Pancreas (tissue), 10 donors: ENCODE measurements around the gene NFIX. TPM values are rescaled to one million over a fixed set of nuclear protein-coding genes. Genes with fewer than 3 reads are reported as not detected.
A peak's percentile ranks its signal among the peaks of the same experiment; 100 is the strongest.

Experiments
- ATAC-seq, 4 donors: fragments of 200-7000 bp; cut with Tn5 transposase; one replicate each; pipeline versions ENCODE4 v1.8.0 to v1.9.1; 2020; ENCODE audit warnings: mild to moderate bottlenecking in 4 of 4, moderate library complexity in 4 of 4
- DNase-seq, 6 donors: peaks; one replicate each; pipeline ENCODE4 v3.0.0-alpha.2; 2020
- FAIRE-seq: peaks from 2 replicates; lab custom pipeline; 2012; peaks lifted over from hg19 to GRCh38; lab: Jason Lieb, UNC
- H3K27ac ChIP-seq, 4 donors: fragments of 200-600 bp; sonication (generic); 1 replicate in 3 of 4; 2 replicates in 1 of 4; pipeline versions ENCODE4 v1.5.0 to v1.8.0; 2020
- H3K27me3 ChIP-seq, 4 donors: fragments of 200-600 bp; one replicate each; pipeline ENCODE4 v1.8.0; 2021
- H3K36me3 ChIP-seq, 3 donors: fragments of 200-600 bp; sonication (generic) in 1 of 3; one replicate each; pipeline versions ENCODE4 v1.5.0 to v1.8.0; 2020 to 2021
- H3K4me1 ChIP-seq, 3 donors: fragments of 200-600 bp; one replicate each; pipeline ENCODE4 v1.8.0; 2021
- H3K4me3 ChIP-seq, 4 donors: fragments of 200-600 bp; sonication (generic) in 2 of 4; one replicate each; pipeline versions ENCODE4 v1.5.0 to v1.8.0; 2020 to 2021
- H3K9me3 ChIP-seq, 4 donors: fragments of 200-600 bp; one replicate each; pipeline ENCODE4 v1.8.0; 2021
- CTCF ChIP-seq, 4 donors: fragments of 200-600 bp; sonication (generic) in 3 of 4; IDR thresholded peaks; one replicate each; pipeline versions ENCODE4 v1.5.0 to v1.8.0; 2021; ENCODE audit warnings: antibody characterized with exemption in 4 of 4
- WGBS, 2 donors: extraction: QIAGEN DNeasy Blood & Tissue Kit; methylation state at CpG; one replicate each; pipeline ENCODE4 v1.1.7; 2013; 5-methylcytosine and 5-hydroxymethylcytosine counted together
- intact Hi-C, 3 donors: fragments of 100-400 bp; cut with DNase I; formaldehyde crosslinking; loops; one replicate each; pipeline versions ENCODE4 v1.11.1 to v1.14.2; 2022
- polyA plus RNA-seq, 2 donors: library from polyadenylated mRNA; stranded (reverse); fragments of 200-250 nt; gene quantifications; one replicate each; pipeline ENCODE4 v1.2.3, GENCODE V29; 2013
- total RNA-seq, 6 donors: library from RNA; stranded (reverse); fragmentation: NEBNext Ultra II Directional in 4 of 6; extraction: Animal tissue kit (Norgen Biotek cat#: 25700) in 4 of 6; gene quantifications; one replicate each; pipeline versions ENCODE4 v1.2.1 to v1.2.4, GENCODE V29; 2021 to 2023
- donor health status: healthy with polysubstance abuse.
- donor health status: DM: no; HTN: no; CAD: no; lungs with moderate emphysema.
- donor health status: DM: no; HTN: no; CAD: no.
- donor health status: control.
- donor health status: control.
- donor health status: Bipolar disorder and iron deficiency.
- donor health status: DM: yes; HTN: yes; CAD: no.
- donor health status: DM: no; HTN: no; CAD: no.
- donor health status: DM: no; HTN: no; CAD: no.
- donor health status: DM: yes; HTN: yes; CAD: no.

Gene NFIX
- total and polyA plus RNA-seq, 8 donors, result 8.3 to 45.1 (median 32.7) TPM

- Histone ChIP-seq H3K27me3 (no peaks in the 10 kb centered on the region), H3K27ac (peak overlapping the region; percentile 38 to 90 (median 84)), H3K4me1 (peaks cover 18 to 44% (median 32%) of the 10 kb centered on the region in 3 donors), H3K36me3 (no peaks in the 10 kb centered on the region), H3K4me3 (no peak overlapping the region), H3K9me3 (no peaks in the 10 kb centered on the region)
- DNase-seq (no peak), FAIRE-seq (no peak), ATAC-seq (no peak)
- 67 to 73% methylated on average over 12 of the region's 12 CpGs for WGBS, 2 donors
- intact Hi-C loops, result no loop called here
- TF ChIP-seq CTCF (IDR thresholded peaks at IDR 0.05), result no peak
These were observed 57.3 kb downstream of the NFIX start for GRCh38 chr19:13052447-13053175.

GRCh38 chr19:13053238-13053637 is 58.0 kb downstream of the NFIX start:
- Histone ChIP-seq H3K4me3 (no peak overlapping the region), H3K27me3 (no peaks in the 10 kb centered on the region), H3K9me3 (no peaks in the 10 kb centered on the region), H3K36me3 (no peaks in the 10 kb centered on the region), H3K27ac (peak overlapping the region; percentile 58 to 90 (median 84)), H3K4me1 (peaks cover 20 to 47% (median 32%) of the 10 kb centered on the region in 3 donors)
- no peak for ATAC-seq
- DNase-seq, result no peak
- no peak for TF ChIP-seq CTCF (IDR thresholded peaks at IDR 0.05)
- no peak for FAIRE-seq
- intact Hi-C loops, result no loop called here
- 66 to 78% methylated on average over 3 of the region's 3 CpGs for WGBS, 2 donors

GRCh38 chr19:13053761-13054625 is 58.7 kb downstream of the NFIX start:
- ATAC-seq (peak; percentile 61 to 71 (median 66)), DNase-seq (peak; percentile 79 to 94 (median 86)), FAIRE-seq (no peak)
- H3K9me3 ChIP-seq, result no peaks in the 10 kb centered on the region
- intact Hi-C loops, result no loop called here
- H3K4me3 ChIP-seq, result no peak overlapping the region
- no peak for TF ChIP-seq CTCF (IDR thresholded peaks at IDR 0.05)
- peaks cover 20 to 48% (median 32%) of the 10 kb centered on the region in 3 donors for H3K4me1 ChIP-seq
- H3K36me3 ChIP-seq, result no peaks in the 10 kb centered on the region
- peak overlapping the region; percentile 83 to 90 (median 85) for H3K27ac ChIP-seq
- no peaks in the 10 kb centered on the region for H3K27me3 ChIP-seq
- WGBS, 2 donors, result 54 to 64% methylated on average over 17 of the region's 17 CpGs

- Histone ChIP-seq H3K27me3 (no peaks in the 10 kb centered on the region), H3K9me3 (no peaks in the 10 kb centered on the region), H3K36me3 (no peaks in the 10 kb centered on the region), H3K4me1 (peaks cover 20 to 48% (median 32%) of the 10 kb centered on the region in 3 donors), H3K27ac (peak overlapping the region; percentile 83 to 90 (median 85)), H3K4me3 (no peak overlapping the region)
- intact Hi-C loops, result no loop called here
- FAIRE-seq (no peak), ATAC-seq (peak in 2 of 4 donors; percentile 1 to 21), DNase-seq (no peak)
- no peak for TF ChIP-seq CTCF (IDR thresholded peaks at IDR 0.05)
- 61 to 65% methylated on average over 11 of the region's 11 CpGs for WGBS, 2 donors
These were observed 59.4 kb downstream of the NFIX start for GRCh38 chr19:13054626-13055212.
